ENCODE results near the gene SV2B. TPM values are rescaled to one million over a fixed set of nuclear protein-coding genes. Genes with fewer than 3 reads are reported as not detected.

Gene SV2B
- total and polyA plus RNA-seq, 12 donors: 0.16 to 7.5 (median 3.0) TPM

- no peak overlapping the region for H3K27ac ChIP-seq
- TF ChIP-seq CTCF (IDR thresholded peaks at IDR 0.05) (no peak), POLR2A (IDR thresholded peaks at IDR 0.05) (no peak)
- intact Hi-C loops (cut with DNase I): no loop called here
- 72 to 93% (median 77%) methylated on average over 2 of the region's 2 CpGs for WGBS, 4 donors
- H3K4me1 ChIP-seq (replicated peaks in 1 of 2): no peaks in the 10 kb centered on the region
- no peaks in the 10 kb centered on the region for H3K36me3 ChIP-seq (replicated peaks in 1 of 2)
- no peak overlapping the region for H3K4me3 ChIP-seq
- H3K27me3 ChIP-seq: peaks cover 6% of the 10 kb centered on the region
- no peak for DNase-seq
- no peaks in the 10 kb centered on the region for H3K9me3 ChIP-seq (replicated peaks in 1 of 3)
Measured at GRCh38 chr15:91234759-91235158, 134.7 kb downstream of the SV2B start.

DNA sequence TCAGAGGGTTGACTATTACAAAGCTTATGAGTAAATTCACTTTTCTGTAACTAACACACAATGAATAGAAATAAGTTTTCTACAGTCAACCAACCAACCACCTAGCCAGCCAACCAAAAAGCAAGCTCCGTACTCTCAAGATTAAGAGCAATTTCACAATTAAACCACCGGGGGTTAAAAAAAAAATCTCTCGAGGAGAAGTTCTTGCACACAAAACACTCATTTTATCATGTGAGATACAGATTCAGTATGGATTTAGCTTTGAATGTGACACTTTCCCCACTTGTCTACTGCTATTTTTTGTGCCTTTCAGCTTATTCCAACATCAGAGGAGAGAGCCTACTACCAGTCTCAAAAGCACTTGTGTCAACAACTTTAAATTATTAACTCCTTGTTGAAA lies 135.3 kb downstream of the SV2B start:
- Histone ChIP-seq H3K27ac (no peak overlapping the region), H3K27me3 (peaks cover 6% of the 10 kb centered on the region), H3K9me3 (replicated peaks in 1 of 3) (no peaks in the 10 kb centered on the region), H3K4me1 (replicated peaks in 1 of 2) (no peaks in the 10 kb centered on the region), H3K4me3 (no peak overlapping the region), H3K36me3 (replicated peaks in 1 of 2) (no peaks in the 10 kb centered on the region)
- DNase-seq: no peak
- intact Hi-C loops (cut with DNase I): no loop called here
- TF ChIP-seq CTCF (IDR thresholded peaks at IDR 0.05): no peak
- 66 to 82% (median 77%) methylated on average over 3 of the region's 3 CpGs for WGBS, 4 donors

GRCh38 chr15:91237445-91237844 lies 137.4 kb downstream of the SV2B start:
- intact Hi-C loops (cut with DNase I): no loop called here
- H3K9me3 ChIP-seq (replicated peaks in 1 of 3): no peaks in the 10 kb centered on the region
- 75 to 85% (median 78%) methylated on average over 5 of the region's 5 CpGs for WGBS, 4 donors
- TF ChIP-seq CTCF (IDR thresholded peaks at IDR 0.05) (no peak), POLR2A (IDR thresholded peaks at IDR 0.05) (no peak)
- H3K27ac ChIP-seq: peak overlapping the region in 1 of 5 donors; percentile 12
- no peak overlapping the region for H3K4me3 ChIP-seq
- DNase-seq: peak in 1 of 7 donors; percentile 6
- H3K36me3 ChIP-seq (replicated peaks in 1 of 2): no peaks in the 10 kb centered on the region
- no peaks in the 10 kb centered on the region for H3K4me1 ChIP-seq (replicated peaks in 1 of 2)
- H3K27me3 ChIP-seq: peaks cover 6% of the 10 kb centered on the region

GRCh38 chr15:91238644-91239425 lies 138.8 kb downstream of the SV2B start:
- Histone ChIP-seq H3K27ac (peak overlapping the region in 1 of 5 donors; percentile 20), H3K4me1 (replicated peaks in 1 of 2) (no peaks in the 10 kb centered on the region), H3K4me3 (no peak overlapping the region), H3K9me3 (replicated peaks in 1 of 3) (no peaks in the 10 kb centered on the region), H3K27me3 (peaks cover 5% of the 10 kb centered on the region), H3K36me3 (replicated peaks in 1 of 2) (no peaks in the 10 kb centered on the region)
- peak in 6 of 7 donors; percentile 22 to 58 (median 34) for DNase-seq
- 45 to 64% (median 51%) methylated on average over 10 of the region's 10 CpGs for WGBS, 4 donors
- no peak for TF ChIP-seq POLR2A (IDR thresholded peaks at IDR 0.05)
- TF ChIP-seq CTCF (IDR thresholded peaks at IDR 0.05): no peak
- intact Hi-C loops (cut with DNase I): no loop called here

Data from adrenal gland (tissue), 12 donors.